HG03558 (cell line): Measurements from ENCODE around the gene KIN.
"Not testable (repeated sequence)": the region's sequence is repeated elsewhere in the genome, so short reads cannot be mapped to it uniquely, and the experiment has no call there.

Experiments
- ATAC-seq: cut with Tn5 transposase; IDR thresholded peaks from one replicate; pipeline ENCODE4 v1.9.1; 2021; ENCODE audit warnings: moderate number of reproducible peaks; ENCODE audit not compliant: unreplicated experiment; ENCODE audit errors: extremely low read depth

Gene KIN

DNA sequence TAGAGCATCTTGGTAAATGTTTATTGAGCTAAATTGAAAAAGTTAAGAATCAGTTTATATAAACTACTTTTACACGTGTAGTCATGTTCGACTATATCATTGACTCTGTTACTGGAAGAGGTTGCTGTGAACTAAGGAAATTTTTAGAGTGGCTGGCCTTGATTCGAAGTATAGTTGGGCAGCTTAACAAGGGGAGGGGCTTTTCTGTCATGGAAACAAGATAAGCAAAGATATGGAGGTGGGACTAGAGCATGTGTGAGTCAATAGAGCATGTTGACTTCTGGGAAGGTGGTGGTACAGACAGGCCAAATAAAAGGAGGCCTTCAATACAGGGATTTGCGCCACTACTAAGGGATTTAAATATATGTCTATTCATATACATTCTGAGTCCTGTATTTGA is 7.8 kb upstream of the KIN start:
- ATAC-seq, result no peak

DNA sequence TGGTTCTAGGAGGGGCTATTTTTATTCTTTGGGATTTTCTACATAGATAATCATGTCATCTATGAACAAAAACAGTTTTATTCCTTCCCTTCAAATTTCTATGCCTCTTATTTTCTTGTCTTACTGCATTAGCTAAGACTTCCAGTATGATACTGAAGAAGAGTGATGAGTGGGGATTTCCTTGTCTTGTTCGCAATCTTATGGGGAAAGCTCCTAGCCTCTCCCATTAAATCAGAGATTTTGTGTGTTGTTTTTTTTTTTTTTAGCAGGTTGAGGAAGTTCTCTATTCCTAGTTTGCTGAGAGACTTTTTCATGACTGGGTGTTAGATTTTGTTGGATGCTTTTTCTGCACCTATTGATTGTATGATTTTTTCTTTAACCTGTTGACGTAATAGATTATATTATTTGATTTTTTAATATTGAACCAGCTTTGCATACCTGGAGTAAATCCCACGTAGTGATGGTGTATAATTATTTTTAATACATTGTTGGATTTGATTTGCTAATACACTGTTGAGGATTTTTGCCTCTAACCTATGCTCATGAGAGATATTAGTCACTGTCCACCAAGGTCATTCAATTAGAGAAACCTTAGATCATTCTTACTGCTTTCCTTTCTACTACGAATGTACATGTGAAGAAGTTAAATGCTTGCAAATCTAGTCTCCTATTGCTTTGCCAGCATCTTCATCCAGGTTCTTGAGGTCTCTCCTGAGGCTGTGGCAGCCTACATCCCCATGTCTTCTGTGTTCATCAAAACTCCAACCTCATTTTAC is 6.6 kb upstream of the KIN start:
- no peak for ATAC-seq

DNA sequence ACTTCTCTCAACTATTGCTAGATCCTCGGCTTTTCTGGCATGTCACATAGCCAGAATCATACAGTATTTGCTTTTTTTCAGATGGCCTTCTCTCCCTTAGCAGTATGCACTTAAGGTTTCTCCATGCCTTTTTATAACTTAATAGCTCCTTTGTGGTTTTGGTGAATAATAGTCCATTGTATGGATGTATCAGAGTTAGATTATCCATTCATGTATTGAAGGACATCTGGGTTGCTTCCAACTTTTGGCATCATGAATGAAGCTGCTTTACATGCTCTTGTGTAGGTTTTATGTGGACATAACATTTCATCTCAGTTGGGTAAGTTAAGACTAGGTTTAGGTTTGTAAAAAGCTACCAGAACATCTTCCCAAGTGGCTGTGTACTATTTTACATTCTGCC is 4.7 kb upstream of the KIN start:
- no peak for ATAC-seq

DNA sequence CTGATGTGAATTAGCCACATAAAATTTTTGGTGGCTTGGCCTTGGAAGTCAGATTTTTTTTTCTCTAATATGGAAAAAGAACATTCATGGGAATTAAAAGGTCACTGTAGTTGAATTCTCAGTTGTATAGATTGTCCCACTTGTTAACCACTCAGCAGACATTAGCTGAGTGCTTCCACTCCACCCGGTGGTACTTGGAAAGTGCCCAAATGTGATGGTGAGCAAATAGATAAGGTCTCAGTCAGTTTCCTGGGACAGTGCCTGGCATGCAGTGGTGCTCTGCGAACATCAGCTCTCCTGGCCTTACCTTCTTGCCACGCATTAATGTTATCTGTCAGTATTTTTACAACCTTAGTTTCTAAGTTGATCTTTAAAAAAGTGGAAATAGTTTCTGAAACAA is 1.6 kb upstream of the KIN start:
- no peak for ATAC-seq

DNA sequence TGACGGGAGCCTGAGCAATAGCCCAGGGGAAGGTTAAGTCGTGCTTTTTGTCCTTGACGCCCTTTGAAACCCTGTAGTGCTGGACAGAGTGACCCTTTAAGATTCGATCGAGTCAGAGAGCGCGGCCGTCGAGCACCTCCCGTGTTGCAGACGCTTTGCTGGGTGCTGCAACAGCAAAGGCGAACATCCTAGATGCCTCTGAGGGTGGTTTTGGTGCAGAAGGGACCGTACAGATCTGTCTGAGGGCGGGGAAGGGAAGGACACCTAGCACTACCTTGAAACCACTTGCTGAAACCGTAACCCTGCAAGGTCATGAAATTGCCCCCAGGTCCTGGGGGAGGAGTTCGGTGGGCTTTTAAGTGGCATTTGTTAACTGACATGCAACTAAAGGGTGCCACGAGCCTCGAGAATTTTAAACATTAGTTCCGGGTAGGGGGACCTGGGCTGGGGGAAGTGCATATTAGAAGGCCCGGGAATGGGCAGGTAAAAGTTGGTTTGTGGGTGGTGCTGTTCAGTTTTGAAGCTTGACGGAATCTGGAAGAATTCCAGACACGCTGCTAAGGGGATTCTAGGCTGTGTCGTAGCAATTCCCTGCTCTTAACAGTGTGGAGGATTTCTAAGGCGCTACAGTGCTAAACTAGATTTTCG is 970 bp upstream of the KIN start:
- peak; percentile 5 for ATAC-seq

DNA sequence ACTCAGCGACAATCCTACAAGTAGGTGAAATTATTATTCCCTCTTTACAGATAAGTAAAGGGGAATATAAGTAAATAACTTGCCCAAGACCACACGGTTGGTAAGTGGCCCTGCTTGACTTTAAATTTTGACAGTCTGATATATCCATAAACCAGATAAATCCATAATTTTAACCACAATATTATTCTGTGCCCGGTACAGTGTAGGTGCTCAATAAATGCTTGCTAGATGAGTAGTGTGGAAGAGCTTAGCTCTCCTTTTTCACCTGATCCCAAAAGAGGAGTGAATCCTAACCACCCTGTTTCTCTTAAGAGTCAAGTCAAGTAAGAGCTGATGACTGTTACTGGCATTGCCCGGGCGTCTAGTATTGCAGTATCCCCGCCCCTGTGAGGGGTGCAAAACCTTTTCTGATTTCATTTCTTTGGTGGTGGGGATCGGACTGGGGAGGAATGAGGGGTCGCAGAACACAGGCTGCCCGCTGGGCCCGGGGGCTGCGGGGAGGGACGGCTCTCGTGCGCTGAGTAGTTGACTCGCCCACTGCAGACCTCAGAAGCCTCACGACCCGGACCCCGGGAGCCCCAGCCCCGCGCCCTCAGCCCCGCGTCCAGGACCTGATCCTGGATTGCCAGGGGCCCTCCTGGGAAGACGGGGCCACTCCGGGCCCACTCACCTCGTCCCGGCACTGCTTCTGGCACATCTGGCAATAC is 490 bp downstream of the KIN start:
- ATAC-seq, result peak; percentile 1

DNA sequence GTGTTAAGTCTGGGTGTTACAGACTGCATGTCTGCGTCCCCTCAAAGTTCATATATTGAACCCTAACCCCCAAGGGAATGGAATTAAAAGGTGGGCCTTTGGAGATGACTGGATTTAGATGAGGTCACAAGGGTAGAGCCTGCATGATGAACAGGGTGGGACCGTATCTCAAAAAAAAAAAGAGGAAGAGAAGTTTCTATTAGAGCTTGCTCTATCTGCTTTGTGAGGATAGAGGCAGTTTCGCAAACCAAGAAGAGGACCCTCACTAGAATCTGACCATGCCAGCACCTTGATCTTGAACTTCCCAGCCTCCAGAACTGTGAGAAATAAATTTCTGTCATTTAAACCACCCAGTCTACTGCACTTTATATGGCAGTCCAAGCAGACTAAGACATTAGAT is 1.4 kb downstream of the KIN start:
- no peak for ATAC-seq

DNA sequence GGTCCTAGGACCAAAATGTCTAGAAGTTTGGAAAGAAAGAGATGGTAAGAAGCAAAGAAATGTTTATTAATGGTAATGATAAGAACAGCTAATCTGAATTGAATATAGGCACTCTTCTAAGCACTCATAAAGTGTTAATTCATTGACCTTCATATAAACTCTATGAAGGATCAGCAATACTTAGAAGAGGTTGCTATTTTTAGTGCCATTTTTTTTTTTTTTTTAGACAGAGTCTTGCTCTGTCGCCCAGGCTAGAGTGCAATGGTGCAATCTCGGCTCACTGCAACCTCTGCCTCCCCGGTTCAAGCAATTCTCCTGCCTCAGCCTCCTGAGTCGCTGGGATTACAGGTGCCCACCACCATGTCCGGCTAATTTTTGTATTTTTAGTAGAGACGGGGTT is 5.6 kb downstream of the KIN start:
- ATAC-seq, result not testable (repeated sequence)

DNA sequence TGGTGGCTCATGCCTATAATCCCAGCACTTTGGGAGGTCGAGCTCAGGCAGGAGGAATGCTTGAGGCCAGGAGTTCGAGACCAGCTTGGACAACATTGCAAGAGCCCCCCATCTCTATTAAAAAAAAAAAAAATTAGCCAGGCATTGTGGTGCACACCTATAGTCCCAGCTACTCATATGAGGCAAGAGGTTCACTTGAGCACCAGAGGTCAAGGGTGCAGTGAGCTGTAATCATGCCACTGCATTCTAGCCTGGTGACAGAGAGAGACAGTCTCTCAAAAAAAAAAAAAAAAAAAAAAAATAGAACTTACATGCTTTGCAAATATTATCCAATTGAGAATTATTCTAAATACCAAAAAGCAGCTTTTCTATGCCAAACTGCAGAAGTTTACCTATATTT is 11.0 kb downstream of the KIN start:
- ATAC-seq, result no peak

DNA sequence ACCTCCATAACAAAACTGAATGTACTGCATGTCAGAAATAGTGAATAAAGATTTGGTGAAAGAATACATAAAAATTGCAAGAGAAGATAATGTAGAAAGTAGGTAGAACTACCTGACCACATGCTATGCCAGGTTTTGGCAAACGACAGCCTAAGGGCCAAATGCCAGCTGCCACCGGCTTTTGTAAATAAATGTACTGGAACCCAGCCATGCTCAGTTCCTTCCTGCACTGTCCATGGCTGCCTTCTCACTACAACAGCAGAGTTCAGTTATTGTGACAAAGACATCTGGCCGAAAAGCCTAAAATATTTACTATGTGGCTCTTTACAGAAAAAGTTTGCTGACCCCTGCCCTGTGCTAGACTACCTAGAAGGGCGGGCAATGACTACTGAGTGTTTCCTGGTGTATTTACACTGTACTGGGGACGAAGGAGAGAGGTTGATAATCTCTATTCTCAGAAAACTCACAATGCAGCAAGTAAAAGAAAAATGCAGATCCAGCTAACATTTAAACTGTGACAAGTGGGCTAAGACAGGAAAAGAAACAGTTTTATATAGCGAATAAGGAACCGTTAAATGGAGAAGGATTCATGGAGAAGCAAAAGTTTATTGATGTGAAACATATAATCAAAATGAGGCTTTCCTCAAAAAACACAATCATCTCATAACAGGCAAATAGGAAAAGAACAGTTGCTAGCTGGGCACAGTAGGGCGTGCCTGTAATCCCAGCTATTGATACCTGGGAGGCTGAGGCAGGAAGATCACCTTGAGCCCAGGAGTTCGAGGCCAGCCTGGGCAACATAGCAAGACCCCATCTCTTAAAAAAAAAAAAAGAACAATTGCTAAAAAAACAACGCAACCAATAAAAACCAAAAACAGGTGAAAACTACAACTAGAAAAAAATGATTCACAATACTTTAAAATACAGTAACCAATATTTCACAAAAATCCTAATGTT is 13.7 kb downstream of the KIN start:
- ATAC-seq, result no peak

DNA sequence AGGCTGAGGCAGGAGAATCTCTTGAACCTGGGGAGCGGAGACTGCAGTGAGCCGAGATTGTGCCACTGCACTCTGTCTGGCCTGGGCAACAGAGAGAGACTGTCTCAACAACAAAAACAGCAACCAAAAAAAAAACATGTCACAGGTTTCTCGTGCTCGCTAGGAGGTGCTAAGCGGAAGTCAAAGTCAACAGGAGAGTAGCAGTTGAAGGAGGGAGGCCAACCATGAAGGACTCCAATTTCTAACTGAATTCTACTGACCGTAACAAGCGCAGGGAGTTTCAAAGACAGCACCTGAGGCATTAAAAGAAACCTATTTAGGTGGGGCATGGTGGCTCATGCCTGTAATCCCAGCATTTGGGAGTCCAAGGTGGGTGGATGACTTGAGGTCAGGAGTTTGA is 19.4 kb downstream of the KIN start:
- no peak for ATAC-seq

DNA sequence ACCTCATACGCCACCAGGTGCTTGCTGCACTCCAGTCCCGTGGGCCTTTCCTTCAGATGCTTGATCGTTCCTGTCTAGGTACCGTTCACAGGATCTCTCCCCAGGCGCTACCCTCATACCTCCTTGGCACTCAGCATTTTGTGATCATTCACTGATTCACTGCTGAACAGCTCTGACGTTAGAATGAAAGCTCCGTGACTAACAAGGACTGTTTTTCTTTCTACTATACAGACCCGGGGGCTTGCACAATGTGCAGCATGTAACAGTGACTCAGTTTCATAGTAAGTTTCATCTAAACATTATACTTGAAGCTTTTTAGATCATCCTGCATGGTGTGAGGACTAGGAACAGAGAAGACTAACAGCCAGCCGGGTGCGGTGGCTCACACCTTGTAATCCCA is 20.6 kb downstream of the KIN start:
- ATAC-seq, result no peak

DNA sequence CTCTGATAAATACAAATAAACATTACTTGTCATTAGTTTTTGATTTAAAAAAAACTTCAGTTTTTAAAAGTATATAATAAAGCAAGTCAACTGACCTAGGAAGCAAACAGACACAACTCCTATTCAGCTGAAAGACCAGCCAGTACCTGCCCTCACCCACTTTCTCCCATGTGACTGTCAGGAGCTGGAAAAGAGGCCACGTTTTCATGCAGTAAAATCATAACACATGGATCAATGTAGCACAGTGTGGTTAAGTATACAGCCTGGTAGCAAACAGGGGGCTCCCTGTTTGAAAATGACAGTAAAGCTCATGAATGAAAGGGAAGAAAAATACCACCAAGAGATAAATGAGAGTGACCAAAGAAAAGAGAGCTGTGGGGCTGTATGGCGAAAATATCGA is 21.6 kb downstream of the KIN start:
- ATAC-seq, result no peak

DNA sequence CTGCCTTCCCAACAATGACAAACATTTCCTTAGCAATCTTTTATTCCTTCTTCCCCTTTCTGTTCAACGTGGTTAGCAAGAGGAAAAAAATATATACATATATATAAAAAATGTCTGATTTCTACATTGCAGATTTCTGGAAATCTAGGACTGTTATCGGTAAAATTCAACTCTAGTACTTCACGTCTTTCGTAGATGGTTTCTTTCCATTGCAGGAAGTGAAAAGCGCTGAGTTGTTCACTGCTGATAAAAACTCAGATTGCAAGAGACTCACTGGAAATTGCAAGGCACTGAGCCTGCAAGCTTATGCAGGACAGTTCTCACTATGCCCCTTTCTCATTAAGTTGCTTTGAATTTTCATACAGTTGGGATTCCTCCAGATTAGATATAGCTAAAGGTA is 23.9 kb downstream of the KIN start:
- no peak for ATAC-seq

DNA sequence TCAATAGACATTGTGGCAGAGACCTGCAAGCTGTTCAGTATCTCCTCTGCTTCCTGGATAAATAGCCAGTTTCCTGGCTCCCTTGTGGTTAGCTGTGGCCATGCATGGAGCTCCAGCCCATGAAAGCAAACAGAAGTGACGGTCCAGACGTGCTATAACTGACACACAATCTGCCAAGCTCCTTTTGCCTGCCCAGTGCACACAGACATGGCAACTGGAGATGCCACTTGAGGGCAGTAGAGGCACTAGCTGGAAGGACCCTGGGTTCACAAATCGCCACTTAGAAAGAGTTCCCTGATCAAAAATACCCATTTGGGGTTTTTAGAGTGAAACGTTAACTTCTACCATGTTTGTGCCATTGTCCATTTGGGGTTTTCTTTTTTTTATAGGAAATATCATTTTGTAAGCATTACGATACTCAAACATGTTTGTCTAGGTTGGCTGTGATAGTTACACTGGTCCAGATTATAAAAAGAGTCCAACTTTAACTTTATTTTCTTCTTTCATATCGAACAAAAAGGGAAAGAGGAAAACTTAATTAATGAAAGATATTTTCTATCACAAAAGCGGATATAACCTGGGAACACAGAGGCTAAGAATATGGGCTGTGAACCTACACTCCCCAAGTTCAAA is 31.3 kb downstream of the KIN start:
- no peak for ATAC-seq

DNA sequence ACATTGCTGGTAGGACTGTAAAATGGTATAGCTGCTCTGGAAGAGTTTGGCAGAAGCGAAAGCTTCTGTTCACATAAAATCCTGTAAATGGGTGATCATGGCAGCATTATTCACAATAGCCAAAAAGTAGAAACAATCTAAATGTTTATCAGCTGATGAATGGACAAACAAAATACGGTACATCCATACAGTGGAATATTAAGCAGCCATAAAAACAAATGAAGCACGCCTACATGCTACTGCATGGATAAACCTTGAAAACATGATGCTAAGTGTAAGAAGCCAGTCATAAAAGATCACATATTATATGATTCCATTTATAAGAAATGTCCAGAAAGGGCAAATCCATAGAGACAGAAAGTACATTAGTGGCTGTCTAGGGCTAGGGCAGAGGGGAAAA is 32.7 kb downstream of the KIN start:
- no peak for ATAC-seq

DNA sequence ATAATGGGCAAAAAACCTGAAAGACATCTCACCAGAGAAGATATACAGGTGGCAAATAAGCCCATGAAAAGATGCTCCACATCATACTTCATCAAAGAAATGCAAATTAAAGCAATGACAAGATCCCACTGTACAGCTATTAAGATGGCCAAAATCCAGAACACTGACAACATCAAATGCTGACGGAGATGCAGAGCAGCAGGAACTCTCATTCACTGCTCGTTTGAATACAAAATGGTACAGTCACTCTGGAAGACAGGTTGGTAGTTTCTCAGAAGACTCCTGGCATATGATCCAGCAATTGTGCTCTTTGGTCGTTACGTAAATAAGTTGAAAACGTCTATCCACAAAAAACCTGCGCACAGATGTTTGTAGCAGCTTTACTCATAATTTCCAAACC is 35.5 kb downstream of the KIN start:
- ATAC-seq, result no peak

DNA sequence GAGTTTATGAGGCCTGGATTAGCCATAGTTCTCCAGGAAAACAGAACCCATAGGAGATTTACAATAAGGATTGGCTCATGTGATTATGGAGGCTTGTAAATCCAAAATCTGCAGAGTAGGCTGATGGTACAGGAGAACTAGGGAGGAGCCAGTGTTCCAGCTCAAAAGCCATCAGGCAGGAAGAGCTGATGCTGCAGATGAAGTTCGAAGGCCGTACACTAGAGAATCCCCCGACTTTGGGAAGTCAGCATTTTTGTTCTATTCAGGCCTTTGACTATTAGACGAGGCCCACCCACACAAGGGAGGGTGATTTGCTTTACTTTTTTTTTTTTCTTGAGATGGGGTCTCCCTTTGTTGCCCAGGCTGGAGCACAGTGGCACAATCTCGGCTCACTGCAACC is 37.6 kb downstream of the KIN start:
- no peak for ATAC-seq

DNA sequence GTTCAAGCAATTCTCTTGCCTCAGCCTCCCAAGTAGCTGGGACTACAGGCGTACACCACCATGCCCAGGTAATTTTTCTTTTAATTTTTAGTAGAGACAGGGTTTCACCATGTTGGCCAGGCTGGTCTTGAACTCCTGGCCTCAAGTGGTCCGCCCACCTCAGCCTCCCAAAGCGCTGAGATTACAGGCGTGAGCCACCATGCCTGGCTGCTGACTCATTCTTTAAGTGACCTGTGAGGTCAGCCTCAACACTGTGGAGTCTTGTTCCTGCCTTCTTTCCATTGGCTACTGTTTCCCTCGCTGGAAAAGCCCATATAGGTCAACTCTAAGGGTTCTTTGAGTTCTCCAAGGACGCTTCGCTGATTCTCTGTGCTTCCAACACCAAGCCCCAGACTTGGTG is 39.2 kb downstream of the KIN start:
- ATAC-seq, result not testable (repeated sequence)

DNA sequence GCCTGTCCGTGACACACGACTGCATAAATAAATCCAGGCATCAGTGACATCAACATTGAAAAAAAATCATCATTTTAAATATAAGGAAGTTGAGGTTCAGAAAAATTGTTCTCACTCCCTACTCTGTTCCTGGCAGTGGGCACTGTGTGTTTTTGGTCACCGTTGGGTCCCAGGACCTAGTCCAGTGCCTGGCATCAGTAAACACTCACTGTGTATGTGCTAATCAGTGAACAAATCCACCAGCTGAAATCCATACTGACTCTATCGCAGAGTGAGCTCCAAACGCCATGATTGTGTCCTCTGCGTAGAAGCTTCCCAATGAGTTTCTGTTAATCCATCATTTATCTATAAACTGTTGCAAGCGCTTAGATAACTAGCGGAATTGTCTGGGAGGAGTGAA is 43.5 kb downstream of the KIN start:
- ATAC-seq, result no peak
